Inflammatory macrophage treated with lipopolysaccharide for 1 hour (primary cell): ENCODE data around the gene FAM133A.

Experiments
- DNase-seq, 2 donors: peaks; one replicate each; pipeline ENCODE4 v3.0.0-alpha.2; 2020 to 2022

Gene FAM133A

GRCh38 chrX:93673869-93674271, at the start of gene FAM133A:
FAM133A (plus strand) TSS chrX:93674206; CDS start chrX:93709420, 35,214 bp downstream.
- no peak for DNase-seq

DNA sequence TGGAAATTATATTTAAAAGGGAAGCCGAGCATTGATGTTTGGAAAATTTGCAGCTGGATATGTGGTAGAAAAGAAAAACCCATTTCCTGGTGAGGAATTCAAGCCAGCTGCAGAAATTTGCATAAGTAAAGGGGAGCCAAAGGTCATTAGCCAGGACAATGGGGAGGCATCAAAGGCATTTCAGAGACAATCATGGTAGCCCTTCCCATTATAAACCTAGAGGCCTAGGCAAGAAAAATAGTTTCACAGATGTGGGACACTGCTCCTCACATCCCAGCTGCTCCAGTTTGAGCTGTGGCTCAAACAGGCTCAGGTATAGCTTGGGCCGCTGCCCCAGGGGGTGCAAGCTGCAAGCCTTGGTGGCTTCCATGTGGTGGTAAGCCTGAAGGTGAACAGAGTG, 36.4 kb upstream of the FAM133A start:
- no peak for DNase-seq

- DNase-seq = no peak
Measured at GRCh38 chrX:93649381-93649780, 24.6 kb upstream of the FAM133A start.

DNA sequence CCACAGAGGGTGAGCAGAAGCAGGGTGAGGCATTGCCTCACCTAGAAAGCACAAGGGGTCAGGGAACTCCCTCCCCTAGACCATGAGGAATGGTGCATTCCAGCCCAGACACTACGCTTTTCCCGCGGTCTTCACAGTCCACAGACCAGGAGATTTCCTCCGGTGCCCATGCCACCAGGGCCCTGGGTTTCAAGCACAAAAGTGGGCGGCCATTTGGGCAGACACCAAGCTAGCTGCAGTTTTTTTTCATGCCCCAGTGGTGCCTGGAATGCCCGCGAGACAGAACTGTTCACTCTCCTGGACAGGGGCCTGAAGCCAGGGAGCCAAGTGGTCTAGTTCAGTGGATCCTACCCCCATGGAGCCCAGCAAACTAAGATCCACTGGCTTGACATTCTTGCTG, 13.4 kb upstream of the FAM133A start:
- DNase-seq = no peak

DNA sequence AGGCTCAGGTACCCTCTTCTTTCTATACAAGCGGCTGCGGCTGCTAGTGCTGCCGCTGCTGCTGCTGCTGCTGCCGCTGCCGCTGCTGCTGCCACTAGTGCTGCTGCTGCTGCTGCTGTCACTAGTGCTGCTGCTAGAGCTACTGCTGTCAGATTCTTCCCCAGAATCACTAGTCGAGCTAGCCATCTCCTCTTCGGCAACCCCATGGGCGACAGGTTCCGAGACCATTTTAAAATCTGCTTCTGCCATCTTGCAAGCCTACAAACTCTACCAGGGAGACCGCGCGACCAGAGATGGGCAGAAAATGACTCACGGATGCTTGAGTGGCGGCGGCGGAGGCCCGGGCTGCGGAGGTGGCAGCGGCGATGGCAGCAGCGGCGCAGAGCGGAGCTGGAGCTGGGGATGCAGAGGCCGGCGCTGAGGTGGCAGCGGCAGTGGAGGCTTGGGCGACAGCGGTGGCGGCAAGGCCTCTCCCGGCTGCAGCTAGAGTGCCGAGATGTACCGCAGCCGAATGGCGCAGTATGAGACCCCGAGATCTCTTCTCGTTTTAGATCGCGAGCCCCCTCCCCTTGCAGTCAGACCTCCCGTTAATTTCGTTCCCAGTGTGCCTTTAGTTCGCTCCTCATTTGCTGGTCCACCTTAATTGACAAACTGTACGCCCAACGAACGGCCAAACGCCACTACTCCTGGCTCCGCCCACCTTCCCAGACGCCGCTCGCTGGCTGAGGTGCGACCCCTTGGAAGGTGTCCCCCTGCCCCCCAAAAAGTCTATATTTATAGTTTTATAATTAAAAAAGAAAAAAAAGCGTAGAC, 744 bp upstream of the FAM133A start, which contains the start of gene NAP1L3:
Gene NAP1L3, minus strand, starts transcription at position 523 of the 813 bp plus-strand sequence. Its CDS starts 274 bp downstream, at position 249.
- DNase-seq = no peak

DNA sequence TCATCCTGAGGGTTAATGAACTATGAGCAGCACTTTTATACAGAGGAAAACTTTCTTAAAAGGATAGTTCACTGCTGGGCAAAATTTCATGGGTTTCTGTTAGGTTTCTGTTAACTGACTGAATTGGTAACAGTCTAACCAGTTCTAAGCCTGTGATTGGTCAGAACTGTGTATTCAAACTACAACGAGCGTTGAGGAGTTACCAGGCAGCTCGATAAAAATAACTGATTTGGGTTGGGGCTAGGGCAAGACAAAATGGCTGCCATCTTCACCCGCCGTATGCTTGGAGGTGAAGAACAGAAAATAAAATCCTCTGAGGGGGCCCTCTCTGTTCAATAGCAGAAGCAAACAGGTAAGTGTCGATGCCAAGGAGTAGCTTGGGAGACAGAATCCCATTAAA, 22.0 kb downstream of the FAM133A start:
- no peak for DNase-seq

DNA sequence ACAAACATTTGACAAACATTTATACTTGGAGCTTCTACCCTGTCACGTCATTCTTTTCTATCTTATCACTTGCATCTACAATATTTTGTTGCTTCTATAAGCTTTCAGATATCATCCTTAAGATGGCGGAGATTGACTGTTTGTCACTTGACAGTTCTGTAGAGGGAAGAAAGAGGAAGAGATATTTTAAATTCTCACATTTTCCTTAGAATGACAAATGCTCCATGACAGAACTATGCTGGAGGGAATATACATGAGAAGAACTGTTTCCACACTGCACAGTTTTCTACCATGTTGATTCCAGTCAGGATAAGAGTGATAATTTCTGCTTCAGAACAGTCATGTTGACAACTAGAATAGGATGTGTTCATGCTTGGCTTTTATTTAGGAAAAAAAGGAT, 29.7 kb downstream of the FAM133A start:
- DNase-seq = no peak

DNA sequence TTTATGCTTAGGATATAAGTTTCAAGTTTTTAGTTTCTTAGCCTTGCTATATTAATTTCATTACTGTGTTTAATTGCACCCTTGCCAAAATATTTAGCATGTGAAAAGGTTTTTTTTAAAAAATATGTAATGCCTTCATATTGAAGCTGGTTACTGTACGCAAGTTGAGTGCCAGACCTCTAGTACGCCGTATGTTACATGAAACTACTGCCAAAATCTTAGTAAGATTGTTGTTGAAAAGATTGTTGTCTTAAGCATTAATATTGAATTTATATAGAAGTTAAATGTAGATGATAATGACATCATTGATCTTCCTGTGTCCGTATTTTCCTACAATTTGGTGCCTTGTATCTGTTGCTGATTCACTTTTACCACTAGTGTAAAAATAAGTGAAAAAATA, 37.1 kb downstream of the FAM133A start:
- DNase-seq = no peak

DNA sequence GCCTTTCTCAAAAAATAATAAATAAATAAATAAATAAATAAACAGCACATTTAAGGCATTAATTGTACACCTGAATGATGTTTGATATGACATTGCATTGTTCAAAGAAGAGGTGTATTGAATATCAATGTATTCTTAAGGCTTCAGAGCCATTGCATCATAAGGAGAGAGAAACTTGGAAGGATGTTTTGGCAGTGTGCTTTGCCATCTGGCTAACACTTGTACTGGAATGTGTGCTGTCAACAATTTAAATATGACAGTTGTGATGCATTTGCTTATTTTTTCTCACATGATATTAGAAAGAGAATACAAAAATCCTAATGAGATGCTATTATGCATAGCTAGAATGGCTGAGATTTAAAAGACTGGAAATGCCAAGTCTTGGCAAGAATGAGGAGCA, 67.8 kb downstream of the FAM133A start:
- DNase-seq = no peak

- no peak for DNase-seq
Measured at GRCh38 chrX:93760163-93760562, 86.2 kb downstream of the FAM133A start.
